Kidney (tissue), 14 donors: ENCODE results near the gene PRRX1. TPM values are rescaled to one million over a fixed set of nuclear protein-coding genes. Genes with fewer than 3 reads are reported as not detected.
A peak's percentile ranks its signal among the peaks of the same experiment; 100 is the strongest.

Source experiments
- DNase-seq, 5 donors: peaks; one replicate each; pipeline ENCODE4 v3.0.0-alpha.2; 2013 to 2020
- FAIRE-seq: peaks from 2 replicates; lab custom pipeline; 2012; peaks lifted over from hg19 to GRCh38; lab: Jason Lieb, UNC
- H3K27ac ChIP-seq, 2 donors: one replicate each; pipeline ENCODE4 v1.7.0; 2013; ENCODE audit warnings: low read depth in 2 of 2, low read length in 2 of 2, inconsistent platforms in 1 of 2
- H3K27me3 ChIP-seq: one replicate; pipeline ENCODE4 v1.7.1; 2013; ENCODE audit warnings: low read length, inconsistent platforms; ENCODE audit not compliant: control insufficient read depth, insufficient read depth
- H3K36me3 ChIP-seq, 3 donors: one replicate each; pipeline versions ENCODE4 v1.7.0 to v1.7.1; 2013; ENCODE audit warnings: low read length in 3 of 3, control low read depth in 1 of 3, inconsistent platforms in 1 of 3; ENCODE audit not compliant: insufficient read depth in 3 of 3, control insufficient read depth in 2 of 3
- H3K4me1 ChIP-seq, 3 donors: one replicate each; pipeline versions ENCODE4 v1.7.0 to v1.7.1; 2013; ENCODE audit warnings: low read length in 3 of 3, inconsistent platforms in 1 of 3, low read depth in 1 of 3; ENCODE audit not compliant: control insufficient read depth in 2 of 3, insufficient read depth in 2 of 3
- H3K4me3 ChIP-seq, 3 donors: one replicate each; pipeline versions ENCODE4 v1.7.0 to v1.8.1; 2013; ENCODE audit warnings: low read length in 3 of 3, control low read depth in 1 of 3, inconsistent platforms in 1 of 3
- H3K9ac ChIP-seq, 3 donors: one replicate each; pipeline versions ENCODE4 v1.7.0 to v1.7.1; 2013; ENCODE audit warnings: low read length in 3 of 3, control low read depth in 1 of 3, inconsistent platforms in 1 of 3
- H3K9me3 ChIP-seq, 3 donors: one replicate each; pipeline versions ENCODE4 v1.7.0 to v1.7.1; 2013; ENCODE audit warnings: low read length in 3 of 3, control low read depth in 1 of 3, inconsistent platforms in 1 of 3; ENCODE audit not compliant: control insufficient read depth in 2 of 3, insufficient read depth in 1 of 3
- intact Hi-C: fragments of 100-400 bp; cut with DNase I; formaldehyde crosslinking; loops from one replicate; pipeline ENCODE4 v1.11.1; 2022
- polyA plus RNA-seq: library from polyadenylated mRNA; stranded (reverse); fragments of 350-450 nt; fragmentation: Illumina TruSeq; extraction: RNeasy Lipid Tissue Mini Kit (QIAGEN cat#74804); gene quantifications from one replicate; pipeline ENCODE4 v1.2.3, GENCODE V29; 2014; ENCODE audit warnings: low read depth, low replicate concordance; ENCODE audit not compliant: insufficient read depth
- total RNA-seq: library from RNA; stranded (reverse); fragmentation: NEBNext Ultra II Directional; extraction: Animal tissue kit (Norgen Biotek cat#: 25700); gene quantifications from one replicate; pipeline ENCODE4 v1.2.1, GENCODE V29; 2021
- TF ChIP-seq, protein P1 (sequence below): IDR thresholded peaks from 3 replicates; pipeline ENCODE4 v1.5.1; 2012; ENCODE audit warnings: mild to moderate bottlenecking, moderate library complexity, borderline replicate concordance; ENCODE audit not compliant: insufficient read depth; ENCODE audit errors: extremely low read depth
- donor health status: control.
- donor health status: control.
- donor health status: control.
- donor health status: control.
- donor health status: control.
- donor health status: DM: yes; HTN: yes; CAD: no.
- donor health status: Normal renal cell carcinoma (clear cell type).

PRRX1 gene
- total and polyA plus RNA-seq, 2 donors from 2014 or later, result 0.67 to 8.1 TPM

DNA sequence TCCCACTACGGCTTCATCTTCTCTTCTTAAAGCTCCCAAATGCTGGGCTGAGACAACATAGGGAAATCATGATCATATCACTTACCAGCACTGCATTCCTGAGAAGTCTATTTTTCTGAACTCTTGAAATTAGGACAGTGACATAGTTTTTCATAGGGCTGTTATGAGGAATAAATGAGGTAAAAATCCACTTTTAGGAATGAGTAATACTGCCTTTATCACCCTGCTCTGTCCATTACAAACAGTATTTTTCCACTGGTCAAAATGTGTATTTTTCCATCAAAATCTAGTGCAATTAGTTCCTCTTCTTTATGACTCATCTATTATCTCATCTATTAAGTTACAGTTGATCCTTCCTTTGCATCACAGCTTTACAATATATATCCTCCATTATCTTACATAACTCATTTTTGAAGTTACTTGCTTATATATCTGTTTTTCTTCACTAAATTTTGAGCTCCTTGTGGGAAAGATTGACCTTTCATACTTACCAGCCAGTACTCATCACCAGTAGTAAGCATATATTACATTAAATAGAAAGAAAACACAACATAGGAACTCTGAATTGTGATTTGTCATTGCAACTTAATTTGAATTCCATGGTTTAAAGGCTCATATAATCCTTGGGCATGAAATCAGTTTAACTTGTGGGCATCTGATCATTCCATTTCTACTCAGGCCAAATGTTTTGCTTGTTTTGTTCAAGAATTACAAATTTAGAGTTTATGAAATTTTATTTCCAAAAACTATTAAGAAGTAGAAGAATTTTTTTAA, 37.1 kb downstream of the PRRX1 start:
- Histone ChIP-seq H3K9me3 (no peaks in the 10 kb centered on the region), H3K36me3 (no peaks in the 10 kb centered on the region), H3K27ac (no peak overlapping the region), H3K27me3 (no peaks in the 10 kb centered on the region), H3K9ac (no peak overlapping the region), H3K4me1 (no peaks in the 10 kb centered on the region), H3K4me3 (no peak overlapping the region)
- TF ChIP-seq, protein P1, sequence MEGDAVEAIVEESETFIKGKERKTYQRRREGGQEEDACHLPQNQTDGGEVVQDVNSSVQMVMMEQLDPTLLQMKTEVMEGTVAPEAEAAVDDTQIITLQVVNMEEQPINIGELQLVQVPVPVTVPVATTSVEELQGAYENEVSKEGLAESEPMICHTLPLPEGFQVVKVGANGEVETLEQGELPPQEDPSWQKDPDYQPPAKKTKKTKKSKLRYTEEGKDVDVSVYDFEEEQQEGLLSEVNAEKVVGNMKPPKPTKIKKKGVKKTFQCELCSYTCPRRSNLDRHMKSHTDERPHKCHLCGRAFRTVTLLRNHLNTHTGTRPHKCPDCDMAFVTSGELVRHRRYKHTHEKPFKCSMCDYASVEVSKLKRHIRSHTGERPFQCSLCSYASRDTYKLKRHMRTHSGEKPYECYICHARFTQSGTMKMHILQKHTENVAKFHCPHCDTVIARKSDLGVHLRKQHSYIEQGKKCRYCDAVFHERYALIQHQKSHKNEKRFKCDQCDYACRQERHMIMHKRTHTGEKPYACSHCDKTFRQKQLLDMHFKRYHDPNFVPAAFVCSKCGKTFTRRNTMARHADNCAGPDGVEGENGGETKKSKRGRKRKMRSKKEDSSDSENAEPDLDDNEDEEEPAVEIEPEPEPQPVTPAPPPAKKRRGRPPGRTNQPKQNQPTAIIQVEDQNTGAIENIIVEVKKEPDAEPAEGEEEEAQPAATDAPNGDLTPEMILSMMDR, result no peak
- intact Hi-C loops, result no loop called here
- DNase-seq (no peak), FAIRE-seq (no peak)

DNA sequence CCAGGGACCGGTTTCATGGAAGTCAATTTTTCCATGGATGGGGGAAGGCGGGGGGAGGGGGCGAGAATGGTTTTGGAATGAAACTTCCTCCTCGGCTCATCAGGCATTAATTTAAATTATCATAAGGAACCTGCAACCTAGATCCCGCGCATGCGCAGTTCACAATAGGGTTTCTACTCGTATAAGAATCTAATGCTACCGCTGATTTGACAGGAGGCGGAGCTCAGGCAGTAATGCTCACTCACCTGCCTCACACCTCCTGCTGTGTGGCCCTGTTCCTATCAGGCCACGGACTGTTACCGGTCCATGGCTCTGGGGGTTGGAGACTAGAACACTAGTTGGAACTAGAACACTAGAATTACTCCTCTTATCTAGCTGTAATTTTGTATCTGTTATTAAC, 38.0 kb downstream of the PRRX1 start:
- H3K9ac ChIP-seq, result no peak overlapping the region
- TF ChIP-seq, protein P1, result no peak
- no peaks in the 10 kb centered on the region for H3K36me3 ChIP-seq
- no peaks in the 10 kb centered on the region for H3K27me3 ChIP-seq
- DNase-seq (no peak), FAIRE-seq (no peak)
- no peaks in the 10 kb centered on the region for H3K4me1 ChIP-seq
- H3K4me3 ChIP-seq, result no peak overlapping the region
- no peak overlapping the region for H3K27ac ChIP-seq
- H3K9me3 ChIP-seq, result no peaks in the 10 kb centered on the region
- intact Hi-C loops, result no loop called here

DNA sequence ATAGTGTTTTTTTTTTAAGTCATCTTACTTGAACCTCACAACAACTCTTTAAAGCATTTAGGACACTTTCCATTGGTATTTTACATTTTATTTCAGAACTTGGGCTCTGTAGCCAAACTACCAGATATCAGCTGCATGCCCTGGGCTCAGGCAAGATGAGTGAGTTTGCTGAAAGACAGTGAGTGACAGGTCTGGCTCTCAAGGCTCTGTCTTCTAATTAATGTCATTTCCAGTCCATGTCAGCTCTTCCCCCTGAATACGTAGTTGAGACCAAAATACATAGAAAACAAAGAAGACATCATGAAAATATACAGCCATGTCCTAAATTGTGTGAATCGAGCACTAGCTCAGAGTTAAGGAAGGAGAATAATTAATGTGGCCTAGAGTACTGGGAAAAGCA, 39.7 kb downstream of the PRRX1 start:
- TF ChIP-seq, protein P1, result no peak
- FAIRE-seq (no peak), DNase-seq (no peak)
- Histone ChIP-seq H3K9me3 (no peaks in the 10 kb centered on the region), H3K4me1 (no peaks in the 10 kb centered on the region), H3K27me3 (no peaks in the 10 kb centered on the region), H3K4me3 (no peak overlapping the region), H3K9ac (no peak overlapping the region), H3K27ac (no peak overlapping the region), H3K36me3 (no peaks in the 10 kb centered on the region)
- intact Hi-C loops, result no loop called here

DNA sequence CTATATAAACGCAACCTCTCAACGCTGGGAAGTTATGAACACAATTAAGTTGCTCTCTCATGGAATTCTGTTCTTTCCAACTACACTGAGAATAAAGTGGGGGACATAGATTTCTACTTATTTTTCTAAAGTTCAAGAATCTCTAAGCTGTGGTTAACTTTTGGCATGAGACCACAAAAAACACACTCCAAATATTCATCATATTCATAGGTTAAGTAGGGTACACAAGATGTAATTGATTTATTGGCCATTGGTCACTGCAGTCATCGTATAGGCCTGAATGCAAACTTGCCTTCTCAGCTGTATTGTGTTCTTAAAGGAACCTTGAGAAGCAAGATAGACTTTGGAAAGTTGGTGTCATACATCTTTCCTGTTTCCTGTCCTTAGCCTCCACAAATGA, 40.3 kb downstream of the PRRX1 start:
- H3K27me3 ChIP-seq, result no peaks in the 10 kb centered on the region
- H3K4me1 ChIP-seq, result no peaks in the 10 kb centered on the region
- H3K9ac ChIP-seq, result no peak overlapping the region
- intact Hi-C loops, result no loop called here
- no peaks in the 10 kb centered on the region for H3K9me3 ChIP-seq
- no peak overlapping the region for H3K4me3 ChIP-seq
- FAIRE-seq, result no peak
- H3K27ac ChIP-seq, result no peak overlapping the region
- TF ChIP-seq, protein P1, result no peak
- no peaks in the 10 kb centered on the region for H3K36me3 ChIP-seq
- peak in 1 of 5 donors; percentile 13 for DNase-seq
